H1 (cell line): ENCODE data around the gene STAMBP. TPM values are rescaled to one million over a fixed set of nuclear protein-coding genes. Genes with fewer than 3 reads are reported as not detected.

ENCODE experiments used
- CHD2 ChIP-seq: IDR thresholded peaks from 2 replicates; pipeline ENCODE4 v1.6.1; 2012; ENCODE audit warnings: low read length, improper control_type of control experiment
- polyA plus RNA-seq, 7 experiments: library from polyadenylated mRNA; depleted of rRNA in 3 of 7; stranded (reverse) in 5 of 7; unstranded in 2 of 7; fragments of >200 nt in 5 of 7; fragments of 200-250 nt in 2 of 7; gene quantifications; 1 replicate in 5 of 7; 2 replicates in 1 of 7; 4 replicates in 1 of 7; pipeline versions ENCODE4 v1.2.1 to v1.2.3, GENCODE V29; 2011 to 2013; ENCODE audit warnings: missing spikeins in 2 of 7, mixed read lengths in 2 of 7
- total RNA-seq: library from RNA; stranded (reverse); fragmentation: NEBNext Ultra II Directional; extraction: Animal tissue kit (Norgen Biotek cat#: 25700); gene quantifications from 2 replicates; pipeline ENCODE4 v1.2.1, GENCODE V29; 2021
- TF ChIP-seq, protein P1 (sequence below): IDR thresholded peaks from 2 replicates; pipeline ENCODE4 v1.6.1; 2012; ENCODE audit warnings: inconsistent platforms

The STAMBP gene
- total and polyA plus RNA-seq, 2 of the 8 experiments (the other 6 are each of a cell fraction or from before 2014, with no cell fraction given), result 35.8 to 49.7 TPM

DNA sequence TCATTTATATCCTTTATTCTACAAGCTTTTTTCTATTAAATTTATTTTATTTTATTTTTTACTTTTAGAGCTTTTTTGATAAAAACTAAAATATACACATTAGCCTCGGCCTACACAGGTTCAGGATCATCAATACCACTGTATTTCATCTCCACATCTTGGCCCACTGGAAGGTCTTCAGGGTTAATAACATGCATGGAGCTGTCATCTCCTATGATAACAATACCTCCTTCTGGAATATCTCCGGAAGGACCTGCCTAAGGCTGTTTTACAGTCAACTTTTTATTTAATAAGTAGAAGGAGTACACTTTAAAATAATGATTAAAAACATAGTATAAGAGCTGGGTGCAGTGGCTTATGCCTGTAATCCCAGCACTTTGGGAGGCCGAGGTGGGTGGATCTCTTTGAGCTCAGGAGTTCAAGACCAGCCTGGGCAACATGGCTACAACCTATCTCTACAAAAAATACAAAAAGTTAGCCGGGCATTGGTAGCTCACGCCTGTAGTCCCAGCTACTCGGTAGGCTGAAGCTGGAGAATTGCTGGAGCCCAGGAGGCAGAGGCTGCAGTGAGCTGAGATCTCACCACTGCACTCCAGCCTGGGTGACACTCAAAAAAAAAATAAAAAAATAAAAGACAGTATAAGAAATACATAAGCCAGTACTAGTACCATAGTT lies 82.2 kb downstream of the STAMBP start (continued):
- TF ChIP-seq, protein P1, sequence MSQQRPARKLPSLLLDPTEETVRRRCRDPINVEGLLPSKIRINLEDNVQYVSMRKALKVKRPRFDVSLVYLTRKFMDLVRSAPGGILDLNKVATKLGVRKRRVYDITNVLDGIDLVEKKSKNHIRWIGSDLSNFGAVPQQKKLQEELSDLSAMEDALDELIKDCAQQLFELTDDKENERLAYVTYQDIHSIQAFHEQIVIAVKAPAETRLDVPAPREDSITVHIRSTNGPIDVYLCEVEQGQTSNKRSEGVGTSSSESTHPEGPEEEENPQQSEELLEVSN, result no peak
- no peak for TF ChIP-seq CHD2
